ENCODE data around the gene AUH.

Gene AUH

DNA sequence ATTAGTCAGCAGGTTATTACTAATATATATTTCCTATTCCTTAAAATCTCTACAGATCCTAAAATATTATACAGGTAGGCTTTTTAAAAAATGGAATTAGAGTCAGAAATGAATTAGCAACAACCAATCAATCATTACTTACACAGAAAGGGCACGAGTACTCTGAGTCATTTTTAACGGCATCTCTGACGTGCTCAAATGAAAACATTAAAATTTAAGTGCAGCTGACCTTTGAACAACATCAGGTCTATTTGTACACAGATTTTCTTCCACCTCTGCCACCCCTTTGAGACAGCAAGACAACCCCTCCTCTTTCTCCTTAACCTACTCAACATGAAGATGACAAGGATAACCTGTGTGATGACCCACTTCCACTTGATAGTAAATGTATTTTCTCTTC lies 19.1 kb downstream of the AUH start:
- Histone ChIP-seq H3K36me3 (peaks cover 53% of the 10 kb centered on the region), H3K4me1 (no peaks in the 10 kb centered on the region), H3K27ac (no peak overlapping the region), H3K4me2 (no peak overlapping the region), H4K20me1 (peaks cover 7% of the 10 kb centered on the region; the same call in 1 of the 2 replicates), H3K27me3 (no peaks in the 10 kb centered on the region), H3K4me3 (no peak overlapping the region), H3K9ac (no peak overlapping the region), H3K9me3 (peaks cover 7% of the 10 kb centered on the region)
- no peak for TF ChIP-seq Cebpa-rat (IDR thresholded peaks at IDR 0.05)

DNA sequence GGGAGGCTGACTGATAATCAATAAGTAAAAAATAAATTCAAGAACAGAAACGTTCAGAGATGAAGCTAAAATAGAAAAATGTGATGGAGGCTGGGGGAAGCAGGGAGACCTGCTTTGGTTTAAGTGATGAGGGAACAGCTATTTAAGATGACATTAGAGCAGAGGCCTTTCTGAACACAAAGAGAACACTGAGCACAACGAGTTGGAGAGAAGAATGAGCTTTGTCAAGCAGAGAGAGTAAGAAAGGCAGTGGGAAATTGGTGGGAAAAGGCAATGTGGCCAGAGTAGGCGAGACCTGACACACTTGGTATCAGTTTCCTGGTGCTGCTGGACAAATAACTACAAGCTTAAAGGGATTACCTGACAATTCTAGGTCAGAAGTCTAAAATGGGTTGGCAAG lies 20.0 kb downstream of the AUH start:
- Histone ChIP-seq H3K36me3 (peaks cover 61% of the 10 kb centered on the region), H3K4me1 (no peaks in the 10 kb centered on the region), H3K4me2 (no peak overlapping the region), H3K9ac (no peak overlapping the region), H3K27ac (no peak overlapping the region), H3K27me3 (no peaks in the 10 kb centered on the region), H3K4me3 (no peak overlapping the region), H3K9me3 (peaks cover 7% of the 10 kb centered on the region), H4K20me1 (no peaks in the 10 kb centered on the region)
- TF ChIP-seq Cebpa-rat (IDR thresholded peaks at IDR 0.05), result no peak

DNA sequence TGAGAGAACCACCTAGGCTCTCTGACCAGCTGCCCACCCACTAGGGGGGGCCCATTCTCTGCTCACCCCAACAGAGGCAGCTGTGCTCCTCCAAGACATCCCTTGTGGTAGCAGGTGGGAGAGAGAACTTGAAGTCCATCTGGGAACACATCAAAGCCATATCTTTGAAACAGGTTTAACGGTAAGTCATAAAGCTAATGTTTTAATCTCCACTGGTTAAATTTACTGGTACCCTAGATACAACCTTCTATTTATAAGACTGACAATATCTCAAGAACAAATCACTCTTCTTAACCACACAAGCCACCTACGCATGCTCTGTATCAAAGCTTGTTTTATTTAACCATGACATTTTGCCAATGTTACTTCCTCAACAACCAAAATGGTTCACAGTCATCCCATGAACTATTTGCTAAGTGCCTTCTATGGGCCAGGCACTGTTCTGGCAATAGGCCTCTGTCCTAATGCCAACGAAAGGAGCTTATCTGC lies 20.4 kb downstream of the AUH start:
- H3K4me2 ChIP-seq, result no peak overlapping the region
- peaks cover 62% of the 10 kb centered on the region for H3K36me3 ChIP-seq
- H3K4me1 ChIP-seq, result no peaks in the 10 kb centered on the region
- H3K27me3 ChIP-seq, result no peaks in the 10 kb centered on the region
- peaks cover 7% of the 10 kb centered on the region for H3K9me3 ChIP-seq
- H3K27ac ChIP-seq, result no peak overlapping the region
- H3K4me3 ChIP-seq, result no peak overlapping the region
- no peaks in the 10 kb centered on the region for H4K20me1 ChIP-seq
- TF ChIP-seq Cebpa-rat (IDR thresholded peaks at IDR 0.05), result no peak
- no peak overlapping the region for H3K9ac ChIP-seq

DNA sequence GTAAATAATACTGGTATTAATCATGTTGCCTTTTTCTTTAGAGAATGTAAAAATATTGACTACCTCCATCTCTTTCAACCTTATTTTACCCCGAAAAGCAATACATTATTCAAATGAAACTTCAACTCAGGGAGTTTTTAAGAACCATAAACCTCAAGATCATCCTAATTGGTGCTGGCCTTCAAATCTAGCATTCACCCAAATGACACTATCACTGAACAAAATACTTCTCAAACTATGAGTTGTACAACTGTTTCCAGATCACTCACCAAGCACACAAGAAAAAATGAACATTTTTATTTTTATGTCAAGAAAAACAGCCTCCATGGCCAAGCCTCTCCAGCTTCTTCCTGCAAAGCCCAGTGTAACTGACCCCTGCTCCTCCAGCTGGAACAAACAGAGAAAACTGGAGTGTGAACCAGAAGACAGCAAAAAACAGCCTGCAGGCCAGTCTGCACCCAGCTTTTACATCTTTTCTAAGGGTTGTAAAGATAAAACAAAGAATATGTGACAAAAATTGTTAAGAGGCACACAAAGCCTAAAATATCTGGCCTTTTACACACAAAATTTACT lies 21.2 kb downstream of the AUH start:
- H3K4me2 ChIP-seq, result no peak overlapping the region
- no peak for TF ChIP-seq Cebpa-rat (IDR thresholded peaks at IDR 0.05)
- no peak overlapping the region for H3K9ac ChIP-seq
- H3K4me1 ChIP-seq, result no peaks in the 10 kb centered on the region
- no peaks in the 10 kb centered on the region for H3K27me3 ChIP-seq
- no peak overlapping the region for H3K27ac ChIP-seq
- peaks cover 7% of the 10 kb centered on the region for H3K9me3 ChIP-seq
- no peak overlapping the region for H3K4me3 ChIP-seq
- H4K20me1 ChIP-seq, result no peaks in the 10 kb centered on the region
- H3K36me3 ChIP-seq, result peaks cover 62% of the 10 kb centered on the region

DNA sequence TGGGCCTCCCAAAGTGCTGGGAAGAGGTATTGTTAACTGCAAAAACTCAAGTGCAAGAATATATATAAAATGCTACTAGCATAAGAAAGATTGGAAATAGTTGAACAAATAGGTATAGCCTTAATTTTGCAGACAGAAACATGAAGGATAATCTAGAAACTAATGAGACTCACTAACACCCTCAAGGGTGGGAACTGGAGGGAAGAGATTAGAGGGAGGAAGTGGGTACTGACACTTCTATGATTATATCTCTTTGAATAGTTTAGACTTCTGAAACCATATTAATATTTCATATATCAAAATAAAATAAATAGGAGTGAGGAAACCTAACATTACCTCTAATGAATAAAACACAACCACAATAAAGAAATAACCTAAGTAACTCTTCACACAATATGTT lies 23.0 kb downstream of the AUH start:
- peaks cover 61% of the 10 kb centered on the region for H3K36me3 ChIP-seq
- peaks cover 7% of the 10 kb centered on the region for H3K9me3 ChIP-seq
- H3K4me2 ChIP-seq, result no peak overlapping the region
- no peaks in the 10 kb centered on the region for H4K20me1 ChIP-seq
- H3K4me3 ChIP-seq, result no peak overlapping the region
- H3K4me1 ChIP-seq, result peaks cover 5% of the 10 kb centered on the region
- H3K9ac ChIP-seq, result no peak overlapping the region
- no peak for TF ChIP-seq Cebpa-rat (IDR thresholded peaks at IDR 0.05)
- no peak overlapping the region for H3K27ac ChIP-seq
- no peaks in the 10 kb centered on the region for H3K27me3 ChIP-seq

DNA sequence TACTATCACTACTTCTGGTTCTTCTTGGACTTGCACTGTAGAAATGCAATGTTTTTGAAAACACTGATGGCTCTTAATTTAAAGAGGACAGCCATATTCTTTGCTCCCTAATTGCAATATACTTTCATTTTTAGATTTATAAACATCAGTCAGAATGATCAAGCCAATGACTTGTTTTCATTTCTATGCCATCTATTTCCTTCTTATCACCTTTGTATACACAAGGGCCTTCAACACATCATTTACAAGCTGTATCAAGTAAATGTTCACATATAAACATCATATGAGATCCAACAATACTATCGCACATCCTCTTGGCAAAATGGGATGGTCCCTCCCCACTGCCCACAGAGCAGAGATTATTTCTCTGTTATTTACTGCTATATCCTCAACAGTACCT lies 24.9 kb downstream of the AUH start:
- Histone ChIP-seq H3K27me3 (no peaks in the 10 kb centered on the region), H3K4me3 (no peak overlapping the region), H3K4me1 (peaks cover 5% of the 10 kb centered on the region), H3K4me2 (no peak overlapping the region), H4K20me1 (no peaks in the 10 kb centered on the region), H3K9ac (no peak overlapping the region), H3K27ac (no peak overlapping the region), H3K9me3 (peaks cover 4% of the 10 kb centered on the region), H3K36me3 (peaks cover 47% of the 10 kb centered on the region)
- no peak for TF ChIP-seq Cebpa-rat (IDR thresholded peaks at IDR 0.05)

DNA sequence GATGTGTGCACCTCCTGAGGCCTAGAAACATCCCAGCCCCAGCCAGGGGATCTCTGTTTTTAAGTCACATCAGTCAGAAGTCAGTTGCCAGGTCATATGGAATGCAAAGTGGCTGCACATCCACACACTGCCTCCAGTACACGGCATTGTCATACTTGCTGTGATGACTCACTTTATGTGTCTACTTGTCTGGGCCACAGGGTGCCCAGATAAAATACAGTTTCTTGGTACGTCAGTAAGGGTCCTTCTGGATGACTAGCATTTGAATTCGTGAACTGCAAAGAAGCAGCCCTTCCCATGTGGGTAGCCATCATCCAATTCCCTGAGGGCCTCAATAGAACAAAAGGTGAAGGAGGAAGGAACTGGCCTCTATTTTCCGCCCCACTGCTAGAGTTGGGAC lies 27.7 kb downstream of the AUH start:
- no peaks in the 10 kb centered on the region for H4K20me1 ChIP-seq
- H3K4me3 ChIP-seq, result no peak overlapping the region
- H3K4me1 ChIP-seq, result peaks cover 5% of the 10 kb centered on the region
- no peak overlapping the region for H3K9ac ChIP-seq
- no peak for TF ChIP-seq Cebpa-rat (IDR thresholded peaks at IDR 0.05)
- H3K27me3 ChIP-seq, result no peaks in the 10 kb centered on the region
- no peak overlapping the region for H3K27ac ChIP-seq
- peaks cover 19% of the 10 kb centered on the region for H3K9me3 ChIP-seq
- peaks cover 30% of the 10 kb centered on the region for H3K36me3 ChIP-seq
- H3K4me2 ChIP-seq, result no peak overlapping the region

DNA sequence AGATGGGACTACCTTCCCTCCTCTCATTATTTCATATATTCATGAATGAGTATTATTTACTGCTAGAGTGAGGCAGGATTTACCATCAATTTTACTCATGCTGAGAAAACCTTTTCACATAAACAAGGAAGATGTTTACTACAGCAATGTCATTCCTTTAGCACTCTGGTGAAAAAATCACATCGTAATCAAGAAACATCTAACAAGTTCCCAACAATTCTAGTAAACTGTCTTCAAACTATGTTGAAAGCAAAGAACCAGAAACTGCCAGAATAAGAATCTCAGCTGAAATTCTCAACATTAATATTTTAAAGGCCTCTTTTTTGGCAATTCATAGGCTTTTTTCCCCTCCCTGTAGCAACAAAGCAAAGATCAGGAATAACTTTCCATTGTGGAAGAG lies 28.2 kb downstream of the AUH start:
- H3K4me2 ChIP-seq, result no peak overlapping the region
- H3K27ac ChIP-seq, result no peak overlapping the region
- H3K36me3 ChIP-seq, result peaks cover 25% of the 10 kb centered on the region
- no peak for TF ChIP-seq Cebpa-rat (IDR thresholded peaks at IDR 0.05)
- H3K4me3 ChIP-seq, result no peak overlapping the region
- H3K9me3 ChIP-seq, result peaks cover 24% of the 10 kb centered on the region
- H3K9ac ChIP-seq, result no peak overlapping the region
- no peaks in the 10 kb centered on the region for H3K27me3 ChIP-seq
- peaks cover 5% of the 10 kb centered on the region for H3K4me1 ChIP-seq
- H4K20me1 ChIP-seq, result no peaks in the 10 kb centered on the region

DNA sequence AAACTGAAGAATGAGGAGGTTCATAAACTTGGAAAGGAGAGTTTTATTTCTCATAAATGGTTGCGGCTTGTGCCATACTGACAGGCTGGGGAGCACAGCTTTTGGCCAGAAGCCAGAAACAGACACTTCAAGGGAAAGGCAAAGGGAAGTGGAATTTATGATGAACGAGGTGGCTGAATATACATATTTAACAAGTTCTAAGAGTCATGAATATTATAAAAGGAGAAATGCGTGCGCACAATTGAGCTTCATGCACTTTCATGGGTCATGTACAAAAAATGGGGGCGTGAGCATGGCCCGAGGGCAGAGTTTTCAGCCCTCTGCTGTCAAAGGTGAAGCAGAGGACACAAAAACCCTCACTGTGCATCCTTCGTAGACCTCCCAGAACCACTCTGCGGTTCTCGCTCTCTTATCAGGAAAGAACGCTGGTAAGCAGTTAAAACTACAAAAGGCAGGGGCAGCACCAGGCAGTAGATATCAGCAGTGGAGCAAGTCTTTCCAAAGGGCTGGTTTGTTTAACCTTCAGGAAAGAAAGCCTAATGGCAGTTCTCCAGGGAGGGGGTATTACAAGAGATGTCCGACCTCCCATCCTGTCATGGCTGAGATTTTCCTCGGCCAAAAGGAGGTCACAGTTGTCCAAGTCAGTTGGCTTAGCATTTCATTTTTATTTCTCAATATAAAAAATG lies 29.0 kb downstream of the AUH start:
- no peak overlapping the region for H3K27ac ChIP-seq

DNA sequence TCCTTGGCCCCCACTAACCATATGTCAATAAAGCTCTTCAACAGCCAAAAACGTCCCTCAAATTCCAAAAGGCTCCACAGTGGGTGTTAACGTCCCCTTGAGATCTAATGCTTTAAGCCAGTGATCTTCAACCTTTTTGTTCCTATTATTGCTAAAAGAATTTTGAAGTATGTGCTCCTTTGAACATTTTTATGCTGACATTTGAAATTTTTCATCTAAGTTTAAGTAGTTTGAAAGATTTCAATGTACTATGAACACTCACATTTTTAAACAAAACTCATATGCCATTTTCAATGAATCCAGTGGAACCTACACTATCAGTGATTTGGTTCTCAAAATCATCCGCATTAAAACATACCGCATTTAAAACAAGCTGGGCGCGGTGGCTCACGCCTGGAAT lies 29.9 kb downstream of the AUH start:
- H3K9me3 ChIP-seq, result peaks cover 40% of the 10 kb centered on the region
- peaks cover 5% of the 10 kb centered on the region for H3K4me1 ChIP-seq
- no peaks in the 10 kb centered on the region for H3K27me3 ChIP-seq
- H3K36me3 ChIP-seq, result peaks cover 30% of the 10 kb centered on the region
- TF ChIP-seq Cebpa-rat (IDR thresholded peaks at IDR 0.05), result no peak
- H3K4me3 ChIP-seq, result no peak overlapping the region
- H3K4me2 ChIP-seq, result no peak overlapping the region
- no peaks in the 10 kb centered on the region for H4K20me1 ChIP-seq
- no peak overlapping the region for H3K9ac ChIP-seq
- H3K27ac ChIP-seq, result no peak overlapping the region

More for the DNA sequence above, 29.0 kb downstream of the AUH start:
- Histone ChIP-seq H3K9ac (no peak overlapping the region), H3K4me1 (peaks cover 5% of the 10 kb centered on the region), H3K4me3 (no peak overlapping the region), H3K9me3 (peaks cover 32% of the 10 kb centered on the region), H3K36me3 (peaks cover 29% of the 10 kb centered on the region), H3K27me3 (no peaks in the 10 kb centered on the region), H4K20me1 (no peaks in the 10 kb centered on the region), H3K4me2 (no peak overlapping the region)
- no peak for TF ChIP-seq Cebpa-rat (IDR thresholded peaks at IDR 0.05)
